Stimulated activated CD4-positive, alpha-beta T cell treated with anti-CD3 and anti-CD28 coated beads, Interleukin-15, amount 100 ng/mL, for 48 hours (primary cell): Measurements from ENCODE around the gene TCOF1.
A peak's percentile ranks its signal among the peaks of the same experiment; 100 is the strongest.

Experiments
- DNase-seq, 2 donors: peaks; one replicate each; pipeline ENCODE4 v3.0.0-alpha.2; 2020; ENCODE audit warnings: low read depth in 2 of 2

The TCOF1 gene

DNA sequence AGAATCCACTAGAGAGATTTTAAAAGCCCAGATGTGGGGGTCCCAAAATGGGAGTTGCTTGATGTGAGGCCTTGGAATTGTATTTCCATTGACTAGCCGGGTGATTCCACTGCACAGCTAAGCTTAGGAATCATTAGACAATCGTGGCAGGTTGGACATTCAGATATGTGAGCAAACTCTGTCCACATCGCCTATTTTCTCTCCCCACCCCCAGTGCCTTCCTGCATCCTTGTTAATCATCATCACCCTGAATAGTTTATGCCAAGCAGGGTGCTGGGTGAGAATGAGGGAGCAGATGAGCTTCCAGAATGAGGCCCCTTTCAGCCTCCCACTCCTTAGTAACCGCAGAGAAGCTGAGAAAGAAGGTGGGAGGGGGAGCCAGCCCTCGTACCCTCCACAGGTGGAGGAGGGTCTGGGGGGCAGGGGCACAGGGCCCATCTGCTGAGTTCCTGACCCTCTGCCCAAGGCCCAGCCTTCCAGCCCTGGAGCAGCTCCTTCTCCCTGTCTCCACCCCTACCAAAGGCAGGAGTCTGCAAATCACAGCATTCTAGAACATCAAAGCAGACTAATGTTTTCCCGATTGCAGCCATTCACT lies 7.7 kb upstream of the TCOF1 start:
- no peak for DNase-seq

DNA sequence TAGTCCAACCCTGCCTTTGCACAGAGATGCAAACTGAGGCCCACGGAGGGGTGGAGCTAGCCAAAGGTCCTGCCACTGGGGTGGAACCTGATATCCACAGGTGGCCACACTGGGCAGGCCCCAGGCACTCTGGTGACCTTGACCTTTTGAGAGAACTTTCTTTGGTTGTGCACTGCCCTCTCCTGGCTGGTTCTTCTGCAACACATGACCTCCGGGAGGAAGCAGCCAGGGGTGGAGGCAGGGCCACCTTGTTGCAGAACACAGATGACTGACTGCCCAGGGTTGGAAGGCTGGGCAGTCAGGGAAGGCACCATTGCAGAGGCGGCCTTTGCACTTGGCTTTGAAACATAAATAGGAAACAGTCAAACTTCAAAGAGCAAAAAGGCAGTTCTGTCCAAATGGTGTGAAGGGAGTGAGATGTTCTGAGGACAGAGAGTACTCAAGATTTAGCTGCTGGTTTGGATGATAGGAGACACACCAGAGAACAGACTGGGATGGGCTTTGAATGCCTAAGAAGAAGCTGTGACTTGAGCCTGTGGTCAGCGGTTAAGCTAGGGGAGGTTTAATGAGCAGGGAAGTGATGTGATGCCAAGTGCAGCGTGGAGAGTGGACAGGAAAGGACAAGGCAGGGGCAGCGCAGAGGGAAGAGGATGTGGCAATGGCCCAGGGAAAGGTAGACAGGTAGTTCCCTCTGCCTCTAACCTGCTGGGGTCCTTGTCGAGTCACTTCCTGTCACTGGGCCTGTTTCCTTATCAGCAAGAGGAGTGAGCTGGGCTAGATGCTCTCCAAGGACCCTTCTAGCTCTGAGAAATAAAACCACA lies 6.8 kb upstream of the TCOF1 start:
- DNase-seq = peak; percentile 23 to 46

DNA sequence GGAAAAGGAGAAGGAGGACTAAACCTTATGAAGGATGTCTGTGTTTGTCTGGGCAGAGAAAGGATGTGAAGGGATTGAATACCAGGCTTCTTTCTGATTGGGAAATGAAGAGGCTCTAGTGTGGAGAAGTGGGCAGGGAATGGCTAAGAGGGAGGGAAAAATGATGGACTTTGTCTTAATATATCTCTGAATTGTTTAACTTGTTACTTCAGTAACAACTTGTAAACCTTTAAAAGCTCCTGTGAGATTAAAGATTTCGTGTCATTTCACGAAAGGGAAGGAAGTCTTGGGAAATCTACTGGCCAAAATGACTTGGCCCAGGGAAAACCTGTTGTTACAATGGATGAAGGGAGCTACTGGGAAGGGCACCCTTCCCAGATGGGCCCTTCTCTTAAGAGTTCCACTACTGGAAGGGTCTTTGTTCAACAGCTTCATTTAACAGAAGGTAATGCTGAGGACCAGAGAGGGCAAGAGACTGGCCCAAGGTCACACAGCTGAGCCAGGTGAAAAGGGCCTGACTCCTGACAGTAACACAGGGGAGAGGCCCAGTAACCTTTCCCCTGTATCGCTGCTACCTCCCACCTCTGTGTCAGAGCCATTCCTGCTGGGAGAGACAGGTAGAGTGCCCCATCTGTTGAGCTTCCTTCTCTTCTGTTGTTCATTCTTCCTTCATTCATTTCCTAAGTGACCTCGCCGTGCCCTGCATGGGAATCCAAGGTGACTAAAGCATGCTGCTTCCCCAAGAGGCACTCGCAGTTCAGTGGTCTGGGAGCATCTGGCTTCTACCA lies 5.1 kb upstream of the TCOF1 start:
- DNase-seq = no peak

DNA sequence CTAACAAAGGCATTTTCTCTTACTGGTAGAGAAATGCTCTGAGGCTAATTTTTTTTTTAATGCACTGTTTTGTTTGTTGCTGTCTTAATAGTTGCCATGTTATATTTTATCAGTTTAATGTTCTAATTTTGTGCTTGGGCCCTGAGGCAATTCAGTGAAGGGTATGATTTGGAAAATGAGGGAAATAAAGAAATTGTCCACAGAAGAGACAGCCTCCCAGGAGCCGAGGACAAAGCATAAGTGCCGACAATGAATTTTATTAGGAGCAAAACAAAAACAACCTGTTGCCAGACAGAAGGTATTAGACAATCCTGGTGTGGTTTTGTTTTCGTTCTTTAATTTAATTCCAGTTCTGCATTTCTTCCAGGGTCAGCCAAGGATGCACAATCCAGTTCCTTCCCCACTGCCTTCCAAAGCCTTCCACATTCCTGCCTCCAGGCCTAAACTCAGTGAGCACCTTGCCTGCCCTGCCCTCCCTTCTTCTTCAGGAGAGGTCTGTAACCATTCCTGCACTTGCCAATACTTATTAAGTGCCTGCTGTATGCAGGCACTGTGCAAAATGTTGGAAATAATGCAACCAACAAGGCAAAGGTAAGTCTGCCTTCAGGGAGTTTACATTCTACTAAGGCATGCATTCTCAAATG lies 4.3 kb upstream of the TCOF1 start:
- no peak for DNase-seq

DNA sequence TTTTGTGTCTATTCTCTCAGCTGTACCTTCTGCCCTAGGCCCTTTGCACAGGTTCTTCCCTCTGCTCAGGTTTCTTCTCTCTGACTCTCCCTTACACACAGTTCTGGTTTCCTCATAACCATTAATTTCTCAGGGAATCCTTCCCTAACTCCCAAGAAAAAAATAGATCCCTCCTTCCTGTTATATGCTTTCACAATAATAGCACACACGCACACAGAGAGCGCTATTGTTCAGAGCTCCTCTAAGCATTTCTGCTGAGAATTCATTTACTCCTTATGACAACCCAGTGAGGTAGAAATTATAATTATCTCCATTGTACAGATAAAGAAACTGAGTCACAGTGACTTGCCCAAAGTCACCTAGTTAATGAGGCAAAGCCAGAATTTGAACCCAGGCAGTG lies 1.7 kb upstream of the TCOF1 start:
- DNase-seq = no peak

DNA sequence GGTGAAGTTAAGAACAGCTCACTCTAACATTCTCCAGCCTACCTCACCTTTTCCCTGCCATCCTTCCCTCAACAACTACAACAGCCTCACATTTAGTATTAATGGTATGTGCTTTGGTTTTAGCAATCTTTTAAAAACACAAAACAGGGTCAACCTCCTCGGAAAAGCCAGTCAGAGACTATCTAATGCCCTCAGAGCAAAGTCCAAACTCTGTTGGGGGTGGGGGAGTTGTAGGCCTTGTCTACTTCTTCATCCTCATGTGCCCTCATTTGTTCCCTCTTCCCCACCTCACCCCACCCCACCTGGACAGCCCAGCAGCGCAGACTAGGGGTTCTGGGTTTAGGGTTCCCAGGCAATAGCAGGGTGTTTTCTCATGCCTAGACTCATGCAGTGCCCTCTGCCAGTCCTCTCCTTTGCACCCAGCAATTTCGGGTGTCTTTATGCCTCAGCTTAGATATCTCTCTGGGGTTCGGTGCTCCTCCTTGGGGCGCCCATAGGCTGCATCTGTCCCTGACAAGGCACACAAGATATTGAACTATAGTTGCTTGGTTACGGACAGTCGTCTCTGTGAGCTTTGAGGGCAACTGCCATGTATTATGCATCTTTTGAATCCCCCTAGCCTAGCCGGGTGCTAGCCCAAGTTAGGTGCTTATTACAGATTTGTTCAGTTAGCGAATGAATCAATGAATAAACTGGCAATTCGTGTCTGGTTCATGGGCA lies 762 bp upstream of the TCOF1 start:
- no peak for DNase-seq

DNA sequence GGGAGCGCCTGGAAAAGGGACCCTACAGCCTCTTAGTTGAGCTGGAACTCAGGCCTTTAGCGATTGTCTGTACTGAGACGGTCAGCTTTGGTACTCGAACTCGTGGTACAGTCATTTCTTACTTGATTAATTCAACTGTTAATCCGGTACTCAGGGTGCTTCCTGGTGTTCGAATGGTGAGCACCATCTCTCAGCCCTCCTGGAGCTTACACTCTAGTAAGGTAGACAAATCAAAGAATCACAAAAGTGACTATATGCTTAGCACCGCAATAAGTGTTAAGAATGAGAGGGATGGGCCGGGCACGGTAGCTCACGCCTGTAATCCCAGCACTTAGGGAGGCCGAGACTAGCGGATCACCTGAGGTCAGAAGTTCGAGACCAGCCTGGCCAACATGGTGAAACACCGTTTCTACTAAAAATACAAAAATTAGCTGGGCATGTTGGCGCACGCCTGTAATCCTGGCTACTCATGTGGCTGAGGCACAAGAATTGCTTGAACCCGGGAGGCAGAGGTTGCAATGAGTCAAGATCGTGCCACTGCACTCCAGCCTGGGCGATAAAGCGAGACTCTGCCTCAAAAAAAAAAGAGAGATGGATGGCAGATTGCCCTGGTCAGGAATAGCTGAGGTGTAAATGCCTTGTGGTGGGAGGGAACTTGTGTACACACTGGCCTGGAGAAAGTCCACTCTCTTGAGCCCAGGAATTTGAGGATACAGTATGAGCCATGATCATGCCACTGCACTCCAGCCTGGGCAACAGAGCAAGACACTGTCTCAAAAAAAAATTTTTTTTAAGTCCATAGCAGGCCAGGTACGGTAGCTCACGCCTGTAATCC lies 981 bp downstream of the TCOF1 start:
- no peak for DNase-seq

DNA sequence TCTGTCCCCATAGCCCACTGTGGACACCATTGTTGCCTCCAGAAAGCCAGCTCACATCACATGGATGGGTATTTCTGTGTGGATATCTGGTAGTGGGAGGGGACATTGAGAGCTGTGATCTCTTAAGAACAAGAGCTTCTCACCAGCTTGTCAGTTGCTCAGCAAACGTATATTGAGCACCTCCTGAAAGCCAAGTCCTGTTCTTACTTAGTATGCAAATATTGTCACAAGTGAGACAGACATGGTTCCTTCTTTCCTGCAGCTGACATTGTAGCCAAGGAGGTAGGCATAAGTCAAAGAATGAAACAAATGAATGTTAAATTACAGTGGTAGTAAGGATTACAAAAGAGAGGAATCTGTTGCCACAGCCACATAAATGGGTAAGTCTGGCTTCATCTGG lies 3.8 kb downstream of the TCOF1 start:
- no peak for DNase-seq

DNA sequence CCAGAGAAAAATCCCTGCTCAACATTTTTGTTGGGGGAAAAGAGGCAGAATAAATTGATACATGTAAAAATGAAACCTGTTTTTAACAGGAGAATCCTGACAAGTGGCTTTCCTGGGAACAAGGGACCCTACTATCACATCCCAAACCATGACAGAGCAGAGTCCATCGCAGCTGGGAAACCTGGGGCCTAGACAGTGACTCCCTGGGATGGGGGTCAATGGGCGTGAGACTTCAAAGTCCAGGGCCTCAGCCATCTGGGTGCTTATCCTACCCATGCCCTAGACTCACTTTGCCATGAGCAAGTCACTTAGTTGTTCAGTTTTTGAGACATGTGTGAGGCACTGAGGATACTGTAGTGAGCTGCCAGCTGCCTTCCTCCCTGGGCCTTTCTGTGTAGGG lies 5.7 kb downstream of the TCOF1 start:
- no peak for DNase-seq

DNA sequence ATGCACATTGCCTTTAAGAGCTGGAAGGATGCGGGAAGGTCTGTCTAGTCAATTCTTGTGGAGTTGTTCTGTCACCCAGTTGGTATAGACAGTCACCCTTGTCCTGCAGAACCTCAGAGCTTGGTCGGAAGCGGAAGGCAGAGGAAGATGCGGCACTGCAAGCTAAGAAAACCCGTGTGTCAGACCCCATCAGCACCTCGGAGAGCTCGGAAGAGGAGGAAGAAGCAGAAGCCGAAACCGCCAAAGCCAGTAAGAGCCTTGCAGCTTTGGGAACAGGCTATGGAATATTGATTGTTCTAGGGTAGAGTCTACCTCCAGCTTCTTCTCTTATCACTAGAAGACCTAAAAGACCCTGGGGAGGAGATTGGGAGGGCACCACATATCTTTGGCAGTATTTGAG lies 6.5 kb downstream of the TCOF1 start:
- DNase-seq = no peak

DNA sequence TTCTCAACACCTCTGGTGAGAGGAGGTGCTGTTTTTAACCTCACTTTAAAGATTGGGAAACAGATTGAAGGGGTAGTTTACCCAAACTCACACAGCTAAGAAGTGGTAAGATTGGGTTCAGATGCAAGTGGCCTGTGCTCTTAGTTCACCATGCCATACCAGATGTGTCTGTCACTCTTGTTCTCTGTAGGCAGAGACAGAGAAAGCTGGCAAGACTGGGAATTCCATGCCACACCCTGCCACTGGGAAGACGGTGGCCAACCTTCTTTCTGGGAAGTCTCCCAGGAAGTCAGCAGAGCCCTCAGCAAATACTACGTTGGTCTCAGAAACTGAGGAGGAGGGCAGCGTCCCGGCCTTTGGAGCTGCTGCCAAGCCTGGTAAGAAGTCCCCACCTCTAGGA lies 11.0 kb downstream of the TCOF1 start:
- DNase-seq = no peak

DNA sequence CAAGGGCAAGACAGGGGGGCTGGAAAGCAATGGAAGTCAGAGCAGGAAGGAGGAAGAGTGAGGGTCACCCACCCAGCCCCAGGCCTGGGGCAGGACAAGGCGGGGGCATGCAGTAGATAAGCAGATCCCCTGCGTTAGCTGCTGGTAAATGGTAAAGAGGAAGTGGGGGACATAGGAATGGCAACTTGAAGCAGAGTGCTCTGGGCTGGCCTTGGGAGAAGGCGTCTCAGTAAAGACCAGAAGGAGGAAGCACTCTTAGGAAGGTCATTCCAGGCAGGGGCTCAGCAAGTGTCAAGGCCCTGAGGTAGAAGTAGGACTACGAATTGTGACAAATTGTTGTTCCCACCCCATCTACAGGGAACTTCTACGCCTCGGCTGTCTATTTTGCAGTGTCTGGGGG lies 15.1 kb downstream of the TCOF1 start:
- no peak for DNase-seq

DNA sequence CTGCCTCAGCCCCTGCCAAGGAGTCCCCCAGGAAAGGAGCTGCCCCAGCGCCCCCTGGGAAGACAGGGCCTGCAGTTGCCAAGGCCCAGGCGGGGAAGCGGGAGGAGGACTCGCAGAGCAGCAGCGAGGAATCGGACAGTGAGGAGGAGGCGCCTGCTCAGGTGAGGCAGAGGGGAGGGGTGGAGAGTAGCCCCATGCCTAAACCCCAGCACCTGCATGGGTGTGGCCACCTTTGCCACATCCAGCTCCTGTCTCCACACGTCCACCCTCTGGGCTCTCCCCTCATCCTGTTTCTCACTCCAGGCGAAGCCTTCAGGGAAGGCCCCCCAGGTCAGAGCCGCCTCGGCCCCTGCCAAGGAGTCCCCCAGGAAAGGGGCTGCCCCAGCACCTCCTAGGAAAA lies 17.2 kb downstream of the TCOF1 start:
- DNase-seq = no peak

DNA sequence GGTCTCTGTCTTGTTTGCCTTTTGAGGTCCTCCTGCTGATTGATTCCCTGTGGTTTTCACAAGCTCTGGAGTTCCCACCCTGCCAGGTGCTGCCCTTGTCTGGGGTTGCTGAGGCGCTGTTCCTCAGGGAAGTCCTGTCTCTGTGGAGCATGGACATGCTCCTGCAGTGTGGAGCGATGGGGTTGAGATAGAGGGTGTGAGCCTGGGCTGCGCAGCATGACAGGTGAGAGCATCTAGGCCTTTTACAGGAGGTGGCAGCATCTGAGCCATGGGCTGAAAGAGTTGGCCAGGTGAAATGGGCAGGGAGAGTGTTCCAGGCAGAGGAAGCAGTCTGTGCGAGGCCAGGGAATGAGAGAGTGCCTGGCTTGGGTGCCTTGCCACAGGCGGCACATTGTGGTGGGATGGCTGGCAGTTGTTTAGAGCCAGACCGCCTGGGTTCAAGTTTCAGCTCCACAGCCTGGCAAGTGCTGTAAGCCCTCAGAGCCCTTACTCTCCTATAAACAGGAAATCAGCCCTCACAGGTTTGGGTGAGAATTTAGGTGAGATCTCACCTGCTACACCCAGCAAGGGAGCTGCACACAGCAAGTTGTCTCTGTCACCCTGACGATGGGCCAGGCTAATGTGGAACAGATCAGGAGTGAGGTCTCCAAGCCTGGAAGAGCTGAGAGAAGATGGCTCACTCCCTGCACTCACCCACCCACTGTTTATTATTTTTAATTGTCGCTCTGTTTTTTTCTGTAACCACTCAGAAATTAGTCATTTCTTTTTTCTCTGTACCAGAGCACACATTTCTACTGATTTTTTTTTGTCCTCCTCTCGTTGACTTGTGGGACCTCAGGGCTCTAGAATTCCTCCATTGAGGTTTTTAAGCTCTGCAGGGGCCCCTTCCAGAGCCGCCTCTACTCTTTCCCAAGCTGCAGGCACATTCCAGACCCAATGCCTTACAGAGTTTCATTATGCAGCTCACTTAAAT lies 19.6 kb downstream of the TCOF1 start:
- DNase-seq = no peak

DNA sequence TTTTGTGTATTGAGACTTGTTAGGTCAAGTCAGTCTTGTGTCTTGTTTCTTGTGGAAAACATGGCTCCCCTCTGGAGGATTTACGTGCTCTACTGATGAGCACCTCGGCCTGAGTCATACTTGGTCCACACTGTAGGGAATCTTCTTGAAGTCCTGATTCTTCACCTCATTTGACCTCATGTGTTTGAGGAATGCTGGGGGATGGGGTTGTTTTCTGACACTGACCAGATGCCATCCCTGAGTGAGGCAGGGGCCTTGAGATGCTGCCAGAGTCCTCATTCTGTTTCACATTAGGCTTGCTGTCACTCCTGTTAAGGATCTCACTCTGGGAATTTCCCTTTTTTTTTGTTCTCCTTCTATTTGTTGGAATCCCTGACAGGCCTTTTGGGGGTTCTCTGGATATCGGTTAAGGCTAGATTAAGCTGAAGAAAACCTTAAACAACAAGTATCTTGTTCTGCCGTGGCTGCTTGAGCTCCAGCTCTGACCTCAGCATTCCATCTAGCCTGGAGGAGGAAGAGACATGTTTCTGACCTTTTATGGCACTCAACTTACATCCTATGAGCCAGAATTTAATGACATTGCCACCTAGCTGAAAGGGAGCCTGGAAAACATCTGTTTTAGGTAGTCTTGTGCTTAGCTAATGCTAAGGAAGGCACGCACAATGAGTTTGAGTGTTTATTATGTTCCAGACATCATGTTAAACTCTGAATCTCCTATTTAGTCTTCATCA lies 20.6 kb downstream of the TCOF1 start:
- no peak for DNase-seq

DNA sequence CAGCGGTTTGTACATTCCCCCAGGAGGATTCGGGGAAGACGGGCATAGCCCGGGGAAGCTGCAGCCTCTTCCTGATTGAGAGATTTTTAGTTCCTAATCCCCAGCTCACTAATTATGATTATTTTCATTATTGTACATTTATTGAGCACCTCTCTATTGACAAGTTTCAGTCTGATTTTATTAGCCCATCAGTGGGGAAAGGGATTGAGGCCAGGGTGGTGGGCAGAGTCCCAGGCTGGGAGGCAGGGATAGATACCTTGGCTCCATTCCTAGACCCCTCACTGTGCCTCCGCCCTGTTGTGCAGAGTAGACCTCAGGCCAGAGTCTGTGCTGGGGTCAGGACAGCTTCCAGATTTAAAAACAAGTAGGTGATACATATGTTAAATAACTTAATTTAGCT lies 27.2 kb downstream of the TCOF1 start:
- DNase-seq = no peak

DNA sequence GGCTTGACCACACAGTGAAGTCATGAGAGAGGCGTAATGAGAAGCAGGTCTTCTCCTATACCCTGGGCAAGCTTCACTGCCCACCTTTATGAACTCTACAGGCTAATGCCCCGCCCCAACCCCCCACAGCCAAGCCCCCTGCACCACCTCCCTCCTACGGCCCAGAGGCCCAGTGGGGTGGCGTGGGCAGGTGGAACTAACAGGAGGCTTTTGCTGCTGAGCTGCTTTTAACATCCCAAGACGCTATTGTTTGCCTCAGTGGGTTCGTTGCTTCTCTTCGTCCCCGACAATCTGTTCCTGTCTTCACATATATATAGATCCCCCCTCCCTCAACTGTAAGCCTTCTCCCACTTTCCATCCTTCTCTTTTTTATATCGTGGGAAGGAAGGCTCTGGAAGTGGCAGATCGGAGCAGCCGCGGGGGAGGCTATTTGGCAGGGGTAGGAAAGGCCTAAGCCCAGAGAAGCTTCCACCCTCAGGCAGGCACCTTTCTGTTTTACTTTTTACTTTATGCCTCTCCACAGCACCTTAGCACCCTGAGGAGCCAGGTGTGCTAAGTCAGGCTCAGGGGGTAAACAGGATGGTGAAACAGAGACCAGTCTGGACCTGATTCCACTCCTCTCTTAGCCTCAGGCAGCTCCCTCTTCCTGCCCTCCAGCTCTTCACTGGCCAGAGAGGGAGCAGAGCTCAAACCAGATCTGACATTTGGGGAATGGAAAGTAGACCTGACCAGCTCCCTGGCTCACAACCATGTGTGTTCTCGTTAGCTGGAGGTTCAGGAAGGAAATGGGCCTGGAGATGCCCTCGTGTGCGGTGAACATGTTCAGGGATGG lies 28.7 kb downstream of the TCOF1 start:
- no peak for DNase-seq
